ENCODE measurements around the gene HLA-DQB1. TPM values are rescaled to one million over a fixed set of nuclear protein-coding genes. Genes with fewer than 3 reads are reported as not detected.

Gene HLA-DQB1
- total RNA-seq, 3 donors from 2014 or later (not counting 1 experiment from before 2014, with no cell fraction given), result 24.8 to 97.3 (median 25.5) TPM

DNA sequence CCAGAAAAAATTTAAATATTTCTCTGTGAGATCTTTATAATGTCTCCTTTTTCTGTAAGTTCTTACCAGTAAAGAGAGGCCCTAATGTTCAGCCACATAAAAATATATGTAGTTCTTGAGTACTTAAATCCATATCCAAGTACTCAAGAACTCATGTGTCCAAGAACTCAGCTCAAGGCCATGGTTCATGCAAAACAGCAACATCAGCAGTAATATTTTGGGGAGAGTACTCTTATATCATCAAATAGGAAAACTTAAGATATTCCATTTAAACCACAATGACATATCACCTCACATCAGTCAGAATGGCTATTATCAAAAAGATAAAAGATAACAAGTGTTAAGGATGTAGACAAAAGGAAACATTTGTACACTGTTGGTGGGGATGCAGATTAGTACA lies 3.4 kb upstream of the HLA-DQB1 start:
- peaks cover 14 to 35% of the 10 kb centered on the region in 2 donors for H3K27me3 Mint-ChIP-seq (ENCODE audit: low read depth in 2 of 2)
- intact Hi-C loops (cut with micrococcal nuclease), result no loop called here

DNA sequence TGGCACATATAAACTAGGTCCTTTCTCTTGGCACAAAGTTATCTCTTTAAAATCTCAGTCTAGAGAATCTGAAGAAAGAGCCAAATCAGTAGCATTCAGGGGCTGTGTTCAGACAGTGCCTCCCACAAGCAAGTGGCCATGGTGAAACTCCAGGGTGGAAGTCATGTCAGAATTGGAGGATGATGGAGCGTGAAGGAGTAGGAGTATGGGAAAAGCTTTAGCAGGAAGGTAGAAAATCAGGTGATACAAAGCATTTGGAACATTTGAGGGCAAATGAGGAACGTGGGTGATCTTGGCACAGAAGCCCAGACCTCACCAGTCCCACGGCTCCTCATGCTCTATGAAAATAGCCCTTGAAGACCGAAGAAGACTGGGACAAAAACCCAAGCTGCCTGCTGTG lies 2.8 kb upstream of the HLA-DQB1 start:
- DNase-seq, result no peak
- H3K36me3 Mint-ChIP-seq, result peaks cover 7% of the 10 kb centered on the region
- 82% methylated on average over 4 of the region's 4 CpGs for WGBS (ENCODE audit: insufficient coverage)
- intact Hi-C loops (cut with micrococcal nuclease), result no loop called here
- Histone ChIP-seq H3K4me1 (ENCODE audit: control insufficient read depth, insufficient read depth, low read length) (peaks cover 14% of the 10 kb centered on the region), H3K27ac (ENCODE audit: low read length) (no peak overlapping the region), H3K4me3 (ENCODE audit: low read length) (no peak overlapping the region), H3K27me3 (ENCODE audit: control insufficient read depth, insufficient read depth, low read length) (no peaks in the 10 kb centered on the region), H3K36me3 (ENCODE audit: control insufficient read depth, insufficient read depth, low read length) (no peaks in the 10 kb centered on the region), H3K9me3 (ENCODE audit: control insufficient read depth, insufficient read depth, low read length) (no peaks in the 10 kb centered on the region)
- H3K4me1 Mint-ChIP-seq, result peaks cover 23 to 37% of the 10 kb centered on the region in 2 donors
- TF ChIP-seq, protein P1, sequence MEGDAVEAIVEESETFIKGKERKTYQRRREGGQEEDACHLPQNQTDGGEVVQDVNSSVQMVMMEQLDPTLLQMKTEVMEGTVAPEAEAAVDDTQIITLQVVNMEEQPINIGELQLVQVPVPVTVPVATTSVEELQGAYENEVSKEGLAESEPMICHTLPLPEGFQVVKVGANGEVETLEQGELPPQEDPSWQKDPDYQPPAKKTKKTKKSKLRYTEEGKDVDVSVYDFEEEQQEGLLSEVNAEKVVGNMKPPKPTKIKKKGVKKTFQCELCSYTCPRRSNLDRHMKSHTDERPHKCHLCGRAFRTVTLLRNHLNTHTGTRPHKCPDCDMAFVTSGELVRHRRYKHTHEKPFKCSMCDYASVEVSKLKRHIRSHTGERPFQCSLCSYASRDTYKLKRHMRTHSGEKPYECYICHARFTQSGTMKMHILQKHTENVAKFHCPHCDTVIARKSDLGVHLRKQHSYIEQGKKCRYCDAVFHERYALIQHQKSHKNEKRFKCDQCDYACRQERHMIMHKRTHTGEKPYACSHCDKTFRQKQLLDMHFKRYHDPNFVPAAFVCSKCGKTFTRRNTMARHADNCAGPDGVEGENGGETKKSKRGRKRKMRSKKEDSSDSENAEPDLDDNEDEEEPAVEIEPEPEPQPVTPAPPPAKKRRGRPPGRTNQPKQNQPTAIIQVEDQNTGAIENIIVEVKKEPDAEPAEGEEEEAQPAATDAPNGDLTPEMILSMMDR (IDR thresholded peaks at IDR 0.05), result no peak
- H3K27ac Mint-ChIP-seq, result peak overlapping the region in 1 of 2 donors; percentile 92
- ATAC-seq, result no peak
- H3K27me3 Mint-ChIP-seq (ENCODE audit: low read depth in 2 of 2), result peaks cover 17 to 35% of the 10 kb centered on the region in 2 donors
- no peak overlapping the region for H3K4me3 Mint-ChIP-seq
- H3K9me3 Mint-ChIP-seq, result peaks cover 0 to 4% of the 10 kb centered on the region in 2 donors

More for the DNA sequence above, 3.4 kb upstream of the HLA-DQB1 start:
- H3K36me3 ChIP-seq (ENCODE audit: control insufficient read depth, insufficient read depth, low read length), result no peaks in the 10 kb centered on the region
- Mint-ChIP-seq H3K4me3 (no peak overlapping the region), H3K4me1 (peaks cover 23 to 31% of the 10 kb centered on the region in 2 donors), H3K9me3 (peaks cover 0 to 4% of the 10 kb centered on the region in 2 donors), H3K27ac (no peak overlapping the region), H3K36me3 (peaks cover 7% of the 10 kb centered on the region)
- no peaks in the 10 kb centered on the region for H3K9me3 ChIP-seq (ENCODE audit: control insufficient read depth, insufficient read depth, low read length)
- H3K27me3 ChIP-seq (ENCODE audit: control insufficient read depth, insufficient read depth, low read length), result no peaks in the 10 kb centered on the region
- no peak for ATAC-seq
- H3K4me3 ChIP-seq (ENCODE audit: low read length), result no peak overlapping the region
- no peak for DNase-seq
- H3K4me1 ChIP-seq (ENCODE audit: control insufficient read depth, insufficient read depth, low read length), result peaks cover 14% of the 10 kb centered on the region
- TF ChIP-seq, protein P1 (IDR thresholded peaks at IDR 0.05), result no peak
- H3K27ac ChIP-seq (ENCODE audit: low read length), result no peak overlapping the region

DNA sequence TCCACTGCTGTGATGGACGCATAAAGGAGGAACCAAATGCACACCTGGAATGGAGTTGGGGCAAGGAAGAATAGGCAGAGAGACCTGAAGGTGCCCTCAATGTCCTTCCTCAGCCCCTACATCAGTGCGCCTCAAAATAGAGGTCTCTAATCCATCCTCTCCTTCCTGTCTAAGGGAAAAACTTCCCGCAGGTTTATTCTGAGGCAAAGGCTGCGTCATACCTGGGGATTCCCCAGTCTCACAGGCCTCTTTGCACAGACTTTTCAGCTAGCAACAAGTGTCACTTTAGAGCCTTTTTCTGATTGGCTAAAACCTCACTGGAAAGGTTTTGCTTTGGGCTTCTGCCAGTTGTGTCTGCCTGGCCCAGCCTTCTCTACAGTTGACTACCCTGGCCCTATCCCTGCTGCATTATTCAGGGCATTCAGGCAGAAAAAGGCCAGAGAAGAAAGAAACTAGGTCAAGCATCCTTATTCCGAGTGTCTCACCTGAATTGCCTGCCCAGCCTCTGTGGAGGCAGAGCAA lies 1.8 kb upstream of the HLA-DQB1 start:
- Mint-ChIP-seq H3K4me3 (no peak overlapping the region), H3K36me3 (peaks cover 7% of the 10 kb centered on the region)

More for the DNA sequence above, 1.8 kb upstream of the HLA-DQB1 start:
- peaks cover 17 to 40% of the 10 kb centered on the region in 2 donors for H3K27me3 Mint-ChIP-seq (ENCODE audit: low read depth in 2 of 2)
- Histone ChIP-seq H3K9me3 (ENCODE audit: control insufficient read depth, insufficient read depth, low read length) (no peaks in the 10 kb centered on the region), H3K36me3 (ENCODE audit: control insufficient read depth, insufficient read depth, low read length) (no peaks in the 10 kb centered on the region), H3K4me3 (ENCODE audit: low read length) (no peak overlapping the region), H3K4me1 (ENCODE audit: control insufficient read depth, insufficient read depth, low read length) (peaks cover 14% of the 10 kb centered on the region), H3K27me3 (ENCODE audit: control insufficient read depth, insufficient read depth, low read length) (no peaks in the 10 kb centered on the region), H3K27ac (ENCODE audit: low read length) (peak overlapping the region; percentile 84)
- ATAC-seq (peak; percentile 66 to 75 (median 74)), DNase-seq (peak; percentile 44 to 73)
- intact Hi-C loops (cut with micrococcal nuclease), result no loop called here
- TF ChIP-seq, protein P1 (IDR thresholded peaks at IDR 0.05), result no peak
- H3K9me3 Mint-ChIP-seq, result peaks cover 0 to 4% of the 10 kb centered on the region in 2 donors
- H3K27ac Mint-ChIP-seq, result peak overlapping the region; percentile 75 to 92
- H3K4me1 Mint-ChIP-seq, result peaks cover 23 to 41% of the 10 kb centered on the region in 2 donors
- 24% methylated on average over 4 of the region's 5 CpGs for WGBS (ENCODE audit: insufficient coverage)
